ENCODE data around the gene DENND1A. TPM values are rescaled to one million over a fixed set of nuclear protein-coding genes. Genes with fewer than 3 reads are reported as not detected.

DENND1A gene
- total and polyA plus RNA-seq, 8 donors = 4.4 to 109 (median 21.4) TPM

- no peak for DNase-seq
- Histone ChIP-seq H3K36me3 (peaks cover 0 to 20% (median 19%) of the 10 kb centered on the region in 4 donors), H3K27me3 (no peaks in the 10 kb centered on the region), H3K9me3 (no peaks in the 10 kb centered on the region), H3K4me1 (peaks cover 0 to 7% (median 3%) of the 10 kb centered on the region in 4 donors), H3K27ac (no peak overlapping the region), H3K4me3 (no peak overlapping the region)
- 85 to 91% (median 90%) methylated on average over 4 of the region's 4 CpGs for WGBS, 5 donors
- TF ChIP-seq POLR2AphosphoS5 (IDR thresholded peaks at IDR 0.05) (no peak), POLR2A (IDR thresholded peaks at IDR 0.05) (no peak), CTCF (IDR thresholded peaks at IDR 0.05) (no peak), EP300 (IDR thresholded peaks at IDR 0.05) (no peak)
- intact Hi-C loops (cut with DNase I; ENCODE audit: low total_unique reads) = no loop called here
Measured at GRCh38 chr9:123881604-123882003, 48.3 kb downstream of the DENND1A start.

GRCh38 chr9:123880420-123880819 is 49.5 kb downstream of the DENND1A start:
- TF ChIP-seq EP300 (IDR thresholded peaks at IDR 0.05) (no peak), POLR2A (IDR thresholded peaks at IDR 0.05) (no peak), POLR2AphosphoS5 (IDR thresholded peaks at IDR 0.05) (no peak), CTCF (IDR thresholded peaks at IDR 0.05) (no peak)
- DNase-seq = no peak
- WGBS, 5 donors = 80 to 84% (median 82%) methylated on average over 3 of the region's 3 CpGs
- no peak overlapping the region for H3K4me3 ChIP-seq
- peaks cover 0 to 30% (median 26%) of the 10 kb centered on the region in 4 donors for H3K36me3 ChIP-seq
- H3K27me3 ChIP-seq = no peaks in the 10 kb centered on the region
- H3K4me1 ChIP-seq = peaks cover 0 to 7% (median 3%) of the 10 kb centered on the region in 4 donors
- no peak overlapping the region for H3K27ac ChIP-seq
- intact Hi-C loops (cut with DNase I; ENCODE audit: low total_unique reads) = no loop called here
- H3K9me3 ChIP-seq = no peaks in the 10 kb centered on the region

GRCh38 chr9:123876750-123877149 is 53.2 kb downstream of the DENND1A start:
- Histone ChIP-seq H3K4me3 (no peak overlapping the region), H3K9me3 (no peaks in the 10 kb centered on the region), H3K27me3 (no peaks in the 10 kb centered on the region), H3K4me1 (no peaks in the 10 kb centered on the region), H3K27ac (no peak overlapping the region), H3K36me3 (peaks cover 0 to 32% (median 28%) of the 10 kb centered on the region in 4 donors)
- TF ChIP-seq EP300 (IDR thresholded peaks at IDR 0.05) = no peak
- TF ChIP-seq POLR2A (IDR thresholded peaks at IDR 0.05) = no peak
- no peak for TF ChIP-seq CTCF (IDR thresholded peaks at IDR 0.05)
- TF ChIP-seq POLR2AphosphoS5 (IDR thresholded peaks at IDR 0.05) = no peak
- DNase-seq = no peak
- intact Hi-C loops (cut with DNase I; ENCODE audit: low total_unique reads) = no loop called here
- WGBS, 5 donors = 94 to 100% (median 100%) methylated on average over 1 of the region's 1 CpG

GRCh38 chr9:123872710-123873109 is 57.2 kb downstream of the DENND1A start:
- no peak overlapping the region for H3K4me3 ChIP-seq
- no peaks in the 10 kb centered on the region for H3K27me3 ChIP-seq
- H3K9me3 ChIP-seq = no peaks in the 10 kb centered on the region
- H3K36me3 ChIP-seq = peaks cover 0 to 23% (median 21%) of the 10 kb centered on the region in 4 donors
- no peak for DNase-seq
- WGBS, 5 donors = 86 to 95% (median 90%) methylated on average over 1 of the region's 1 CpG
- intact Hi-C loops (cut with DNase I; ENCODE audit: low total_unique reads) = no loop called here
- TF ChIP-seq EP300 (IDR thresholded peaks at IDR 0.05) (no peak), POLR2AphosphoS5 (IDR thresholded peaks at IDR 0.05) (no peak), POLR2A (IDR thresholded peaks at IDR 0.05) (no peak), CTCF (IDR thresholded peaks at IDR 0.05) (no peak)
- no peak overlapping the region for H3K27ac ChIP-seq
- peaks cover 0 to 12% (median 9%) of the 10 kb centered on the region in 4 donors for H3K4me1 ChIP-seq
